Caco-2 (cell line): ENCODE results near the gene MPV17L2. TPM values are rescaled to one million over a fixed set of nuclear protein-coding genes. Genes with fewer than 3 reads are reported as not detected.

Source experiments
- BruUV-seq: library from RNA; stranded (reverse); fragments of 400-500 nt; replicated peaks from 2 replicates; lab custom pipeline; 2021; lab: Mats Ljungman, UMichigan
- CTCF ChIA-PET: fragments of 300-600 bp; sonication (Branson Sonifier 250); formaldehyde crosslinking; loops from one replicate; lab custom pipeline; 2022; ENCODE audit warnings: antibody characterized with exemption; lab: Charles Lee
- POLR2A ChIA-PET: fragments of 300-600 bp; sonication (Branson Sonifier 250); formaldehyde crosslinking; loops from one replicate; lab custom pipeline; 2022; ENCODE audit warnings: antibody characterized with exemption; lab: Charles Lee
- DNase-seq, 2 experiments: peaks; one replicate each; pipeline versions ENCODE4 v3.0.0 to v3.0.0-alpha.2; 2020 to 2022
- H3K27me3 ChIP-seq: replicated peaks from 2 replicates; pipeline ENCODE4 v1.6.0; 2011; ENCODE audit warnings: low read length; ENCODE audit not compliant: control insufficient read depth, insufficient read depth
- H3K36me3 ChIP-seq: 2 replicates; pipeline ENCODE4 v1.5.1; 2011; ENCODE audit warnings: low read length; ENCODE audit not compliant: control insufficient read depth, insufficient read depth
- H3K4me1 ChIP-seq: fragments of 250-450 bp; sonication (Bioruptor Pico); 2 replicates; pipeline ENCODE4 v1.5.1; 2020; ENCODE audit warnings: mild to moderate bottlenecking
- H3K4me3 ChIP-seq: 2 replicates; pipeline ENCODE4 v1.5.1; 2011; ENCODE audit warnings: low read depth, mild to moderate bottlenecking, control low read depth, low read length
- H3K9me3 ChIP-seq: fragments of 250-450 bp; sonication (Bioruptor Pico); 2 replicates; pipeline ENCODE4 v1.5.1; 2020; ENCODE audit warnings: mild to moderate bottlenecking, moderate library complexity
- H3K27ac Mint-ChIP-seq: one replicate; pipeline ENCODE4 v1.8.0; 2022; ENCODE audit warnings: mixed read lengths; ENCODE audit not compliant: unreplicated experiment
- H3K27me3 Mint-ChIP-seq: one replicate; pipeline ENCODE4 v1.8.0; 2022; ENCODE audit warnings: mixed read lengths; ENCODE audit not compliant: insufficient read depth, unreplicated experiment
- H3K36me3 Mint-ChIP-seq: one replicate; pipeline ENCODE4 v1.8.0; 2022; ENCODE audit warnings: mild to moderate bottlenecking, mixed read lengths; ENCODE audit not compliant: insufficient read depth, unreplicated experiment
- H3K4me1 Mint-ChIP-seq: one replicate; pipeline ENCODE4 v1.8.0; 2022; ENCODE audit warnings: low read depth, mixed read lengths; ENCODE audit not compliant: unreplicated experiment
- H3K4me3 Mint-ChIP-seq: one replicate; pipeline ENCODE4 v1.8.0; 2022; ENCODE audit warnings: mild to moderate bottlenecking, moderate library complexity, mixed read lengths; ENCODE audit not compliant: unreplicated experiment
- H3K9me3 Mint-ChIP-seq: one replicate; pipeline ENCODE4 v1.8.0; 2022; ENCODE audit warnings: mixed read lengths; ENCODE audit not compliant: unreplicated experiment
- intact Hi-C: fragments of 100-400 bp; cut with micrococcal nuclease; formaldehyde crosslinking; loops from one replicate; pipeline ENCODE4 v1.10.0; 2022; ENCODE audit not compliant: unreplicated experiment
- total RNA-seq: library from RNA; stranded (reverse); gene quantifications from 2 replicates; pipeline ENCODE4 v1.2.3, GENCODE V29; 2022
- TF ChIP-seq, protein P1 (sequence below), 2 experiments: fragments of 200-600 bp in 1 of 2; IDR thresholded peaks; 1 replicate in 1 of 2; 2 replicates in 1 of 2; pipeline versions ENCODE4 v1.5.1 to v1.8.0; 2011 to 2022; ENCODE audit warnings: antibody characterized with exemption in 1 of 2, control low read depth in 1 of 2, inconsistent platforms in 1 of 2, low read depth in 1 of 2, low read length in 1 of 2, mild to moderate bottlenecking in 1 of 2, moderate library complexity in 1 of 2; ENCODE audit not compliant: insufficient read depth in 1 of 2, severe bottlenecking in 1 of 2, unreplicated experiment in 1 of 2

MPV17L2 gene
- total RNA-seq, 1 experiment from 2014 or later: 16.6 TPM

DNA sequence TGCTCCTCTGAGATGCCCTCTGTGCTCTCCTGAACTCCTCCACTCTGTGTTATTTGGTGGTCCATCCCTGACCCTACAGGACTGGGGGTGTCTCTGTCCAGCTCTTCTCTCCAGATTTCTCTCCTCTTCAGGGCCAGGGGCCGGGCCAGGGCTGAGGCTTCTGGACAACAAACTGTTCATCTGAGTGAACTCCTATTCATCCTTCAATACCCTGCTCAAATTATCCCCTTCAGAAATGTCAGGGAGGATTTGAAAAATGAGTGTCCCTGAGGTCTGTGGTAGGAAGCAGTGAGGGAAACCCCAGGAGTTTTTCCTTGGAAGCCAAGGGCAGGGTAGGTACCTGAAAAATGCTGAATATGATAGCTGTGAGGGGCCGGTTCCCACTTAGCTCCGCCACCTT, 25.6 kb downstream of the MPV17L2 start:
- H3K27ac Mint-ChIP-seq: no peak overlapping the region
- H3K4me3 Mint-ChIP-seq: no peak overlapping the region
- Histone ChIP-seq H3K4me1 (no peaks in the 10 kb centered on the region), H3K27me3 (no peaks in the 10 kb centered on the region), H3K4me3 (no peak overlapping the region), H3K36me3 (no peaks in the 10 kb centered on the region), H3K9me3 (no peaks in the 10 kb centered on the region)
- no peaks in the 10 kb centered on the region for H3K27me3 Mint-ChIP-seq
- TF ChIP-seq, protein P1, sequence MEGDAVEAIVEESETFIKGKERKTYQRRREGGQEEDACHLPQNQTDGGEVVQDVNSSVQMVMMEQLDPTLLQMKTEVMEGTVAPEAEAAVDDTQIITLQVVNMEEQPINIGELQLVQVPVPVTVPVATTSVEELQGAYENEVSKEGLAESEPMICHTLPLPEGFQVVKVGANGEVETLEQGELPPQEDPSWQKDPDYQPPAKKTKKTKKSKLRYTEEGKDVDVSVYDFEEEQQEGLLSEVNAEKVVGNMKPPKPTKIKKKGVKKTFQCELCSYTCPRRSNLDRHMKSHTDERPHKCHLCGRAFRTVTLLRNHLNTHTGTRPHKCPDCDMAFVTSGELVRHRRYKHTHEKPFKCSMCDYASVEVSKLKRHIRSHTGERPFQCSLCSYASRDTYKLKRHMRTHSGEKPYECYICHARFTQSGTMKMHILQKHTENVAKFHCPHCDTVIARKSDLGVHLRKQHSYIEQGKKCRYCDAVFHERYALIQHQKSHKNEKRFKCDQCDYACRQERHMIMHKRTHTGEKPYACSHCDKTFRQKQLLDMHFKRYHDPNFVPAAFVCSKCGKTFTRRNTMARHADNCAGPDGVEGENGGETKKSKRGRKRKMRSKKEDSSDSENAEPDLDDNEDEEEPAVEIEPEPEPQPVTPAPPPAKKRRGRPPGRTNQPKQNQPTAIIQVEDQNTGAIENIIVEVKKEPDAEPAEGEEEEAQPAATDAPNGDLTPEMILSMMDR (IDR thresholded peaks at IDR 0.05; ENCODE audit: insufficient read depth in 1 of 2, low read depth in 1 of 2, low read length in 1 of 2, severe bottlenecking in 1 of 2, unreplicated experiment in 1 of 2): no peak
- POLR2A ChIA-PET: no interaction called here
- H3K36me3 Mint-ChIP-seq: peaks cover 12% of the 10 kb centered on the region
- DNase-seq: no peak
- no TSS peak for BruUV-seq
- intact Hi-C loops: no loop called here
- no peaks in the 10 kb centered on the region for H3K9me3 Mint-ChIP-seq
- H3K4me1 Mint-ChIP-seq: peaks cover 4% of the 10 kb centered on the region
- CTCF ChIA-PET: interaction anchor here (1.6 kb wide), 1 partner anchor 10 kb away, joined by 5 read pairs; no protein-coding TSS in a partner anchor

DNA sequence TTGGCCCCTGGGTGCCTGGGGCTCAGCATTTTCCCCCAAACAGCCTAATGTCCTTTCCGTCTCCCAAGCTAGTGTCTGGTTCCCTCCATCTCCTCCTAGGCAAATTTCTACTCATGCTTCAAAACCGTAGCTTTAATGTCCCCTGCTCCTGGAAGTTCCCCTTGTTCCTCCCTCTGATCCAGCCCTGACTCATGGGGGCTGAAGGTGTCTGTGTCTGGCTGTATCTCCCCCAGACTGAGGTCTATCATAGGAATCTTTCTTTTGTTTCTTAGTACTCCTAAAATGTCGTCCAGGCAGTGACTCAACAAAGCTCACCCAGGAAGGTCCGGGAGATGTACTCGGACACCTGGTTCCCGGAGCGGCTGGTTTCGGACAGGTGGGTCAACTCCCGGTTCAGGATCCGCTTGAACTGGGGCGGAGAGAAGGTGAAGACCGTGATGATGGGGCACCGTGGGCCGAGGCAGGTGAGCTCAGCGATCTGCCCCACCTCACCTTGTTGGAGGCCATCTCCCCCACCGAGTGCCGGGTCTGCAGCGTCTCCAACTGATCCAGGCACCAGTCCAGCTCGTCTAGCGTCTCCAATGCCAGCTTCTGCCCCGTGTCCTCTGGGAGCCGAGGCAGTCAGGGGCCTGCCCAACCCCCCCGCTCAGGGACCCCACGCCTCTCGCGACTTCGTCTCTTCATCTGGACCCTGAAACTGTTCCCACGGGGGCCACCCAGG, 27.1 kb downstream of the MPV17L2 start:
- Histone ChIP-seq H3K9me3 (no peaks in the 10 kb centered on the region), H3K36me3 (no peaks in the 10 kb centered on the region), H3K27me3 (no peaks in the 10 kb centered on the region), H3K4me1 (0 out of 2 replicates have a peak, but pooled peaks cover 3% of the 10 kb centered on the region), H3K4me3 (no peak overlapping the region)
- Mint-ChIP-seq H3K4me3 (no peak overlapping the region), H3K9me3 (no peaks in the 10 kb centered on the region), H3K36me3 (peaks cover 26% of the 10 kb centered on the region), H3K27me3 (no peaks in the 10 kb centered on the region), H3K27ac (no peak overlapping the region), H3K4me1 (peaks cover 4% of the 10 kb centered on the region)
- no TSS peak for BruUV-seq
- ChIA-PET POLR2A (interaction anchor here (0.6 kb wide), 1 partner anchor 265 kb away, joined by 6 read pairs; no protein-coding TSS in a partner anchor), CTCF (interaction anchor here (1.4 to 1.6 kb wide), 3 partner anchors 10 to 107 kb away, joined by 3 to 5 read pairs (median 5); no protein-coding TSS in a partner anchor)
- TF ChIP-seq, protein P1 (IDR thresholded peaks at IDR 0.05; ENCODE audit: insufficient read depth in 1 of 2, low read depth in 1 of 2, low read length in 1 of 2, severe bottlenecking in 1 of 2, unreplicated experiment in 1 of 2): no peak
- DNase-seq: no peak
- intact Hi-C loops: no loop called here

DNA sequence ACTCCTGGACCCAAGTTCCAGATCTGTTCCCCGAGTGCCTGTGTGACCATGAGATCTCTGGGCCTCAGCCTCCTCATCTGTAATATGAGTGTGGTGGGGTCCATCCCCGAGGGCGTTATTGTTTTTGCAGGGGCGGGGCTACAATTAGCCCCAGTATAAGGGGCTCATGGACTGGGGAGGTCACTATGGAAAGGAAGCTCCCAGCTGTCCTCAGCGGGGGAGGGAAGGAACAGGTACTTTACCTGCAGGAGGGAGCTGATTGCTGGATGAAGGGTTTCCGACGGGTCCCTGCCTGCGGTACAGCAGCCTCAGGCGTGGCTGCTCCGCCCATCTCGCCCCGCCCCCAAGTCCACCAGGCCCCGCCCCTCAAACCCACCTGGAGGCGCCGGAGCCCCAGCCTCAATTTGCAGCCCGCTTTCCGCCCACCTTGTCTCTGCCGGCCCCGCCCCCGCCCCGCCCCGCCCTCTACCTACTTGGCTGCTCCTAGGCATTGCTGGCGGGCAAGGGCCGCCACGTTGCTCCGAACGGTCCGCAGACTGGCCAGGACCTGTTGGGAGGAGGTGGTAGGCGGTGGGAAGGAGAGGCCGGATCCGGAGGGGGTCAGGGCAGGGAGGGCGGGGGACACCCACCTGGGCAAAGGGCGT, 27.7 kb downstream of the MPV17L2 start:
- Mint-ChIP-seq H3K4me1 (peaks cover 7% of the 10 kb centered on the region), H3K36me3 (peaks cover 26% of the 10 kb centered on the region), H3K27ac (no peak overlapping the region), H3K4me3 (peak overlapping the region; percentile 49), H3K9me3 (no peaks in the 10 kb centered on the region), H3K27me3 (no peaks in the 10 kb centered on the region)
- H3K27me3 ChIP-seq: no peaks in the 10 kb centered on the region
- H3K36me3 ChIP-seq: no peaks in the 10 kb centered on the region
- BruUV-seq: no TSS peak
- H3K4me1 ChIP-seq: 0 out of 2 replicates have a peak, but pooled peaks cover 5% of the 10 kb centered on the region
- ChIA-PET POLR2A (interaction anchor here (0.6 kb wide), 1 partner anchor 38 kb away, joined by 5 read pairs; no protein-coding TSS in a partner anchor), CTCF (interaction anchor here (1.4 to 1.6 kb wide), 2 partner anchors 11 to 108 kb away, joined by 3 to 5 read pairs; no protein-coding TSS in a partner anchor)
- intact Hi-C loops: no loop called here
- DNase-seq: peak; percentile 67 to 69
- peak overlapping the region; percentile 9; the same call in 1 of the 2 replicates for H3K4me3 ChIP-seq
- H3K9me3 ChIP-seq: no peaks in the 10 kb centered on the region
- TF ChIP-seq, protein P1 (IDR thresholded peaks at IDR 0.05; ENCODE audit: insufficient read depth in 1 of 2, low read depth in 1 of 2, low read length in 1 of 2, severe bottlenecking in 1 of 2, unreplicated experiment in 1 of 2): no peak
